ENCODE data around the gene APOL2.

Gene APOL2

GRCh38 chr22:36180928-36181327 lies 58.4 kb downstream of the APOL2 start:
- FAIRE-seq (no peak), DNase-seq (ENCODE audit: insufficient read length, low spot score) (no peak)

- FAIRE-seq: peak; percentile 86
- DNase-seq (ENCODE audit: insufficient read length, low spot score): peak; percentile 76
Measured at GRCh38 chr22:36180038-36180880, 59.1 kb downstream of the APOL2 start.

GRCh38 chr22:36177160-36177559 lies 62.2 kb downstream of the APOL2 start:
- no peak for DNase-seq (ENCODE audit: insufficient read length, low spot score)
- FAIRE-seq: no peak

Data from GM19239 (cell line).